PFSK-1 (cell line): ENCODE measurements around the gene ING1.

Experiments
- FOXP2 ChIP-seq: optimal IDR thresholded peaks from 2 replicates; pipeline ENCODE3; 2011; ENCODE audit warnings: borderline replicate concordance, control low read depth, inconsistent platforms; ENCODE audit not compliant: insufficient read depth; ENCODE audit errors: extremely low read length, extremely low read depth
- POLR2AphosphoS5 ChIP-seq: IDR thresholded peaks from 2 replicates; pipeline ENCODE4 v1.6.1; 2012; ENCODE audit warnings: low read depth, mild to moderate bottlenecking, control low read depth, low read length, moderate library complexity
- TAF1 ChIP-seq: IDR thresholded peaks from 2 replicates; pipeline ENCODE4 v1.6.1; 2012; ENCODE audit warnings: low read length, control low read depth, borderline replicate concordance; ENCODE audit not compliant: insufficient read depth
- TF ChIP-seq, protein P1 (sequence below), 2 experiments: IDR thresholded peaks; 2 replicates each; pipeline versions ENCODE4 v1.6.1 to v1.8.0; 2011 to 2012; ENCODE audit warnings: low read depth in 2 of 2, low read length in 2 of 2, control low read depth in 1 of 2, inconsistent platforms in 1 of 2, mild to moderate bottlenecking in 1 of 2, moderate library complexity in 1 of 2; ENCODE audit not compliant: insufficient read depth in 1 of 2

DNA sequence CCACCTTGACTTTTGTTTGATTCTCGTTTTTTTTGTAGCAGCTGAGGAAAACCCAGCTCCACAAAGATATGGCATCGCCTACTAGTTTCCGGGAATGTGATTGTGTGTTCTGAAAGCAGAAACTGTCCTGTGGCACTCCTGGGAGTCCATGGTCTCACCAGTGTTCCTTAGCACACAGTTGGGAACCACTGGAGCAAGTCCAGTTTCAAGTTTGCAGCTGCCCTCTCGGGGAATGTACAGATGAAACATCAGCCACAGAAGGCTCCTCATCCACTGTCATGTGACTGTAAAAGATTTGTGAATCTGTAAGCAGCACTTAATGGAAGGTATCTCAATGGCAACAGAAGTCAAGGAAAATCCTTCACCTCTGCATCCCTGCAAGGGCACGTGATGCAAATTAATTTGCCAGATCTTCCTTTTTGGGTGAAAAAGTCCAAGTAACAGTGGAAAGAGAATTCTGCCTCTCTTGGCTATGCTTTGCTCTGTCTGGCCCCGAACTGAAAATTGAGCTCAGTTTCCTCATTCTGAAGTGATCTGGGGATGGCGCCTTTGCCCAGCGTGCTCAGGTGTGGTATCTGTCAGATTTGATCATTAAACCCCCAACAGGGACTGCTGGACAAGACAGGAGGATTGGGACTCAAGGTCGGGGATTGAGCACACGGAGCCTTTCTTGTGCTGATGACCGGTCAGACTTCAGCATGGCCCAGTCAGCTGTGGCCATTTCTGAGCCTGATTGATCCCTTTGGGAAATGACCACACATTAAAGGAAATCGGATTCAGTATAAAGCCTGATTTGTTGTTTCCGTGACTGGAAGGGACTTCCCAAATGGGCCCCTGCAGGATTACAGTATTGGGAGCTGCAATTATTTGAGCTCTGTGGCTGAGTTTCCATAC is 58.8 kb downstream of the ING1 start:
- TF ChIP-seq POLR2AphosphoS5, result no peak
- TF ChIP-seq TAF1, result no peak
- TF ChIP-seq, protein P1, sequence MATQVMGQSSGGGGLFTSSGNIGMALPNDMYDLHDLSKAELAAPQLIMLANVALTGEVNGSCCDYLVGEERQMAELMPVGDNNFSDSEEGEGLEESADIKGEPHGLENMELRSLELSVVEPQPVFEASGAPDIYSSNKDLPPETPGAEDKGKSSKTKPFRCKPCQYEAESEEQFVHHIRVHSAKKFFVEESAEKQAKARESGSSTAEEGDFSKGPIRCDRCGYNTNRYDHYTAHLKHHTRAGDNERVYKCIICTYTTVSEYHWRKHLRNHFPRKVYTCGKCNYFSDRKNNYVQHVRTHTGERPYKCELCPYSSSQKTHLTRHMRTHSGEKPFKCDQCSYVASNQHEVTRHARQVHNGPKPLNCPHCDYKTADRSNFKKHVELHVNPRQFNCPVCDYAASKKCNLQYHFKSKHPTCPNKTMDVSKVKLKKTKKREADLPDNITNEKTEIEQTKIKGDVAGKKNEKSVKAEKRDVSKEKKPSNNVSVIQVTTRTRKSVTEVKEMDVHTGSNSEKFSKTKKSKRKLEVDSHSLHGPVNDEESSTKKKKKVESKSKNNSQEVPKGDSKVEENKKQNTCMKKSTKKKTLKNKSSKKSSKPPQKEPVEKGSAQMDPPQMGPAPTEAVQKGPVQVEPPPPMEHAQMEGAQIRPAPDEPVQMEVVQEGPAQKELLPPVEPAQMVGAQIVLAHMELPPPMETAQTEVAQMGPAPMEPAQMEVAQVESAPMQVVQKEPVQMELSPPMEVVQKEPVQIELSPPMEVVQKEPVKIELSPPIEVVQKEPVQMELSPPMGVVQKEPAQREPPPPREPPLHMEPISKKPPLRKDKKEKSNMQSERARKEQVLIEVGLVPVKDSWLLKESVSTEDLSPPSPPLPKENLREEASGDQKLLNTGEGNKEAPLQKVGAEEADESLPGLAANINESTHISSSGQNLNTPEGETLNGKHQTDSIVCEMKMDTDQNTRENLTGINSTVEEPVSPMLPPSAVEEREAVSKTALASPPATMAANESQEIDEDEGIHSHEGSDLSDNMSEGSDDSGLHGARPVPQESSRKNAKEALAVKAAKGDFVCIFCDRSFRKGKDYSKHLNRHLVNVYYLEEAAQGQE (IDR thresholded peaks at IDR 0.05; ENCODE audit: insufficient read depth in 1 of 2, low read depth in 2 of 2, low read length in 2 of 2), result no peak
- no peak for TF ChIP-seq FOXP2
